Measurements from ENCODE around the gene GSG1L.
A peak's percentile ranks its signal among the peaks of the same experiment; 100 is the strongest.

The GSG1L gene

GRCh38 chr16:27816561-27816960 lies 247.0 kb downstream of the GSG1L start:
- no peak for TF ChIP-seq CTCF (IDR thresholded peaks at IDR 0.05)
- H3K4me3 ChIP-seq, result no peak overlapping the region
- no peak overlapping the region for H3K27ac ChIP-seq
- DNase-seq (ENCODE audit: low spot score), result no peak

- DNase-seq (ENCODE audit: low spot score), result peak; percentile 61
- no peak for TF ChIP-seq CTCF (IDR thresholded peaks at IDR 0.05)
- Histone ChIP-seq H3K4me3 (no peak overlapping the region), H3K27ac (no peak overlapping the region)
These were observed 249.9 kb downstream of the GSG1L start for GRCh38 chr16:27813591-27813990.

- Histone ChIP-seq H3K4me3 (no peak overlapping the region), H3K27ac (no peak overlapping the region)
- TF ChIP-seq CTCF (IDR thresholded peaks at IDR 0.05), result no peak
- DNase-seq (ENCODE audit: low spot score), result peak; percentile 38
These were observed 251.6 kb downstream of the GSG1L start for GRCh38 chr16:27811881-27812280.

- no peak for DNase-seq (ENCODE audit: low spot score)
- TF ChIP-seq CTCF (IDR thresholded peaks at IDR 0.05), result no peak
- Histone ChIP-seq H3K4me3 (no peak overlapping the region), H3K27ac (no peak overlapping the region)
These were observed 256.5 kb downstream of the GSG1L start for GRCh38 chr16:27806986-27807385.

- Histone ChIP-seq H3K4me3 (no peak overlapping the region), H3K27ac (no peak overlapping the region)
- no peak for DNase-seq (ENCODE audit: low spot score)
- TF ChIP-seq CTCF (IDR thresholded peaks at IDR 0.05), result no peak
These were observed 257.1 kb downstream of the GSG1L start for GRCh38 chr16:27806388-27806787.

GRCh38 chr16:27805828-27806351 lies 257.6 kb downstream of the GSG1L start:
- DNase-seq (ENCODE audit: low spot score), result no peak
- TF ChIP-seq CTCF (IDR thresholded peaks at IDR 0.05), result no peak
- Histone ChIP-seq H3K27ac (no peak overlapping the region), H3K4me3 (no peak overlapping the region)

GRCh38 chr16:27803775-27804549 lies 259.6 kb downstream of the GSG1L start:
- DNase-seq (ENCODE audit: low spot score), result no peak
- no peak for TF ChIP-seq CTCF (IDR thresholded peaks at IDR 0.05)
- Histone ChIP-seq H3K4me3 (no peak overlapping the region), H3K27ac (no peak overlapping the region)

Measured in coronary artery (tissue), 2 donors.